Stomach (tissue), 4 donors: ENCODE measurements around the gene SIK3.

Experiments
- CTCF ChIP-seq, 7 experiments: fragments of 450-650 bp in 4 of 7; fragments of 200-600 bp in 3 of 7; sonication (generic) in 3 of 7; IDR thresholded peaks; one replicate each; pipeline ENCODE4 v1.5.1; 2016 to 2019; ENCODE audit warnings: antibody characterized with exemption in 7 of 7, control low read depth in 2 of 7, mild to moderate bottlenecking in 1 of 7
- POLR2A ChIP-seq, 4 donors: fragments of 450-650 bp; IDR thresholded peaks; one replicate each; pipeline ENCODE4 v1.6.1; 2016; ENCODE audit warnings: antibody characterized with exemption in 4 of 4, control low read depth in 2 of 4, mild to moderate bottlenecking in 1 of 4, moderate library complexity in 1 of 4
- POLR2AphosphoS5 ChIP-seq, 3 donors: sonication (generic); formaldehyde crosslinking; IDR thresholded peaks; one replicate each; pipeline ENCODE4 v1.6.1; 2016; ENCODE audit warnings: antibody characterized with exemption in 3 of 3

- TF ChIP-seq CTCF (IDR thresholded peaks at IDR 0.05), result no peak
- no peak for TF ChIP-seq POLR2AphosphoS5 (IDR thresholded peaks at IDR 0.05)
- TF ChIP-seq POLR2A (IDR thresholded peaks at IDR 0.05), result no peak
These were observed 109.0 kb downstream of the SIK3 start for GRCh38 chr11:116989184-116989583.
